ENCODE results near the gene TMPRSS11A.

- TF ChIP-seq CTCF (IDR thresholded peaks at IDR 0.05) (no peak), EZH2 (IDR thresholded peaks at IDR 0.05) (no peak), EZH2phosphoT487 (IDR thresholded peaks at IDR 0.05) (no peak)
These were observed 32.0 kb downstream of the TMPRSS11A start for GRCh38 chr4:67931256-67931655.

Measured in neural progenitor cell (in vitro differentiated cells).